Esophagus muscularis mucosa (tissue), 4 donors: ENCODE results near the gene SH3RF2.

Experiments
- EP300 ChIP-seq: sonication (generic); formaldehyde crosslinking; IDR thresholded peaks from one replicate; pipeline ENCODE4 v1.6.1; 2017; ENCODE audit warnings: antibody characterized with exemption
- POLR2A ChIP-seq: fragments of 450-650 bp; IDR thresholded peaks from one replicate; pipeline ENCODE4 v1.6.1; 2017; ENCODE audit warnings: antibody characterized with exemption, moderate library complexity, mild to moderate bottlenecking, low read depth
- POLR2AphosphoS5 ChIP-seq, 2 donors: sonication (generic); formaldehyde crosslinking; IDR thresholded peaks; one replicate each; pipeline ENCODE4 v1.6.1; 2017; ENCODE audit warnings: antibody characterized with exemption in 2 of 2
- TF ChIP-seq, protein P1 (sequence below), 3 experiments: fragments of 200-600 bp in 2 of 3; fragments of 450-650 bp in 1 of 3; sonication (generic) in 2 of 3; IDR thresholded peaks; one replicate each; pipeline ENCODE4 v1.5.1; 2017 to 2019; ENCODE audit warnings: antibody characterized with exemption in 3 of 3, mild to moderate bottlenecking in 2 of 3, moderate library complexity in 1 of 3

- TF ChIP-seq, protein P1, sequence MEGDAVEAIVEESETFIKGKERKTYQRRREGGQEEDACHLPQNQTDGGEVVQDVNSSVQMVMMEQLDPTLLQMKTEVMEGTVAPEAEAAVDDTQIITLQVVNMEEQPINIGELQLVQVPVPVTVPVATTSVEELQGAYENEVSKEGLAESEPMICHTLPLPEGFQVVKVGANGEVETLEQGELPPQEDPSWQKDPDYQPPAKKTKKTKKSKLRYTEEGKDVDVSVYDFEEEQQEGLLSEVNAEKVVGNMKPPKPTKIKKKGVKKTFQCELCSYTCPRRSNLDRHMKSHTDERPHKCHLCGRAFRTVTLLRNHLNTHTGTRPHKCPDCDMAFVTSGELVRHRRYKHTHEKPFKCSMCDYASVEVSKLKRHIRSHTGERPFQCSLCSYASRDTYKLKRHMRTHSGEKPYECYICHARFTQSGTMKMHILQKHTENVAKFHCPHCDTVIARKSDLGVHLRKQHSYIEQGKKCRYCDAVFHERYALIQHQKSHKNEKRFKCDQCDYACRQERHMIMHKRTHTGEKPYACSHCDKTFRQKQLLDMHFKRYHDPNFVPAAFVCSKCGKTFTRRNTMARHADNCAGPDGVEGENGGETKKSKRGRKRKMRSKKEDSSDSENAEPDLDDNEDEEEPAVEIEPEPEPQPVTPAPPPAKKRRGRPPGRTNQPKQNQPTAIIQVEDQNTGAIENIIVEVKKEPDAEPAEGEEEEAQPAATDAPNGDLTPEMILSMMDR (IDR thresholded peaks at IDR 0.05) = peak in 1 of 3 experiments; percentile 18
- no peak for TF ChIP-seq EP300
- no peak for TF ChIP-seq POLR2A
- no peak for TF ChIP-seq POLR2AphosphoS5 (IDR thresholded peaks at IDR 0.05)
Observed at GRCh38 chr5:145903113-145903512, 33.3 kb upstream of the SH3RF2 start.
